ENCODE data around the gene TSPAN15. TPM values are rescaled to one million over a fixed set of nuclear protein-coding genes. Genes with fewer than 3 reads are reported as not detected.

TSPAN15 gene
- total and polyA plus RNA-seq, 2 experiments from 2014 or later, result 0.34 TPM; not detected in 1

- Histone ChIP-seq H3K27ac (no peak overlapping the region), H3K4me3 (no peak overlapping the region), H2AFZ (no peak overlapping the region), H4K20me1 (ENCODE audit: insufficient read depth) (no peaks in the 10 kb centered on the region), H3K4me2 (ENCODE audit: unreplicated experiment) (no peak overlapping the region), H3K27me3 (replicated peaks; ENCODE audit: insufficient read depth) (peaks cover 5% of the 10 kb centered on the region; the same call in 1 of the 2 replicates), H3K9ac (no peak overlapping the region), H3K4me1 (ENCODE audit: insufficient read depth) (no peaks in the 10 kb centered on the region), H3K36me3 (ENCODE audit: low read depth) (no peaks in the 10 kb centered on the region), H3F3A (ENCODE audit: insufficient read depth) (peaks cover 8% of the 10 kb centered on the region; the same call in 1 of the 2 replicates), H3K79me2 (ENCODE audit: insufficient read depth) (no peaks in the 10 kb centered on the region), H3K9me2 (ENCODE audit: insufficient read depth) (no peaks in the 10 kb centered on the region), H3K9me3 (ENCODE audit: low read depth) (no peaks in the 10 kb centered on the region)
- DNase-seq, result no peak
- in situ Hi-C loops (cut with MboI), result loop anchor here (5.0 to 25.0 kb wide), 2 partner anchors 88 to 427 kb away; partner anchors contain the start of gene KIFBP
- TF ChIP-seq EZH2phosphoT487 (IDR thresholded peaks at IDR 0.05; ENCODE audit: insufficient read depth, low read depth) (no peak), EZH2 (IDR thresholded peaks at IDR 0.05; ENCODE audit: insufficient read depth, poor library complexity, severe bottlenecking) (no peak)
- WGBS, 2 experiments (ENCODE audit: low coverage in 1 of 2, low lambda C conversion rate in 2 of 2, missing lambda C conversion rate in 2 of 2), result 77 to 82% methylated on average over 20 of the region's 20 CpGs
Observed at GRCh38 chr10:69414036-69415018, 36.9 kb upstream of the TSPAN15 start.

GRCh38 chr10:69415049-69415448 is 36.2 kb upstream of the TSPAN15 start:
- H3K79me2 ChIP-seq (ENCODE audit: insufficient read depth), result no peaks in the 10 kb centered on the region
- H3K9me3 ChIP-seq (ENCODE audit: low read depth), result no peaks in the 10 kb centered on the region
- H3K4me2 ChIP-seq (ENCODE audit: unreplicated experiment), result no peak overlapping the region
- no peak overlapping the region for H3K9ac ChIP-seq
- in situ Hi-C loops (cut with MboI), result loop anchor here (5.0 to 25.0 kb wide), 2 partner anchors 87 to 428 kb away; partner anchors contain the start of gene KIFBP
- TF ChIP-seq EZH2phosphoT487 (IDR thresholded peaks at IDR 0.05; ENCODE audit: insufficient read depth, low read depth), result no peak
- no peak for TF ChIP-seq EZH2 (IDR thresholded peaks at IDR 0.05; ENCODE audit: insufficient read depth, poor library complexity, severe bottlenecking)
- H3K4me1 ChIP-seq (ENCODE audit: insufficient read depth), result no peaks in the 10 kb centered on the region
- WGBS, 2 experiments (ENCODE audit: low coverage in 1 of 2, low lambda C conversion rate in 2 of 2, missing lambda C conversion rate in 2 of 2), result 60 to 65% methylated on average over 12 to 13 of the region's 13 CpGs
- H3F3A ChIP-seq (ENCODE audit: insufficient read depth), result 0 out of 2 replicates have a peak, but pooled peaks cover 6% of the 10 kb centered on the region
- no peaks in the 10 kb centered on the region for H3K36me3 ChIP-seq (ENCODE audit: low read depth)
- H2AFZ ChIP-seq, result no peak overlapping the region
- no peak for DNase-seq
- H4K20me1 ChIP-seq (ENCODE audit: insufficient read depth), result no peaks in the 10 kb centered on the region
- peaks cover 5% of the 10 kb centered on the region; the same call in 1 of the 2 replicates for H3K27me3 ChIP-seq (replicated peaks; ENCODE audit: insufficient read depth)
- no peaks in the 10 kb centered on the region for H3K9me2 ChIP-seq (ENCODE audit: insufficient read depth)
- no peak overlapping the region for H3K27ac ChIP-seq
- no peak overlapping the region for H3K4me3 ChIP-seq

GRCh38 chr10:69415951-69416350 is 35.3 kb upstream of the TSPAN15 start:
- H3K4me3 ChIP-seq, result no peak overlapping the region
- WGBS, 2 experiments (ENCODE audit: low coverage in 1 of 2, low lambda C conversion rate in 2 of 2, missing lambda C conversion rate in 2 of 2), result 69 to 75% methylated on average over 10 of the region's 10 CpGs
- in situ Hi-C loops (cut with MboI), result loop anchor here (5.0 to 25.0 kb wide), 2 partner anchors 86 to 429 kb away; partner anchors contain the start of gene KIFBP

GRCh38 chr10:69416695-69417094 is 34.6 kb upstream of the TSPAN15 start, which contains the start of gene TACR2:
Gene TACR2 (minus strand): TSS chr10:69416918. CDS start chr10:69416323, 595 bp downstream.
- H4K20me1 ChIP-seq (ENCODE audit: insufficient read depth), result no peaks in the 10 kb centered on the region
- no peak within 1 kb of the TSS for H3K4me2 ChIP-seq (ENCODE audit: unreplicated experiment)
- no peaks in the 10 kb centered on the region for H3K79me2 ChIP-seq (ENCODE audit: insufficient read depth)
- no peaks in the 10 kb centered on the region for H3K36me3 ChIP-seq (ENCODE audit: low read depth)
- no peaks in the 10 kb centered on the region for H3F3A ChIP-seq (ENCODE audit: insufficient read depth)
- H2AFZ ChIP-seq, result no peak within 1 kb of the TSS
- H3K27me3 ChIP-seq (replicated peaks; ENCODE audit: insufficient read depth), result peaks cover 5% of the 10 kb centered on the region; the same call in 1 of the 2 replicates
- no peak within 1 kb of the TSS for H3K4me3 ChIP-seq
- no peak within 1 kb of the TSS for H3K9ac ChIP-seq
- WGBS, 2 experiments (ENCODE audit: low coverage in 1 of 2, low lambda C conversion rate in 2 of 2, missing lambda C conversion rate in 2 of 2), result 54 to 57% methylated on average over 10 of the region's 10 CpGs
- no peak within 1 kb of the TSS for H3K27ac ChIP-seq
- in situ Hi-C loops (cut with MboI), result loop anchor here (5.0 to 25.0 kb wide), 2 partner anchors 86 to 429 kb away; partner anchors contain the start of gene KIFBP
- TF ChIP-seq EZH2 (IDR thresholded peaks at IDR 0.05; ENCODE audit: insufficient read depth, poor library complexity, severe bottlenecking), result no peak
- TF ChIP-seq EZH2phosphoT487 (IDR thresholded peaks at IDR 0.05; ENCODE audit: insufficient read depth, low read depth), result no peak
- DNase-seq, result no peak
- no peaks in the 10 kb centered on the region for H3K9me3 ChIP-seq (ENCODE audit: low read depth)
- H3K9me2 ChIP-seq (ENCODE audit: insufficient read depth), result no peaks in the 10 kb centered on the region
- no peaks in the 10 kb centered on the region for H3K4me1 ChIP-seq (ENCODE audit: insufficient read depth)

More at GRCh38 chr10:69415951-69416350, 35.3 kb upstream of the TSPAN15 start:
- Histone ChIP-seq H3K9me2 (ENCODE audit: insufficient read depth) (no peaks in the 10 kb centered on the region), H3K4me1 (ENCODE audit: insufficient read depth) (no peaks in the 10 kb centered on the region), H3K27me3 (replicated peaks; ENCODE audit: insufficient read depth) (peaks cover 5% of the 10 kb centered on the region; the same call in 1 of the 2 replicates), H3K9ac (no peak overlapping the region), H4K20me1 (ENCODE audit: insufficient read depth) (no peaks in the 10 kb centered on the region), H3K4me2 (ENCODE audit: unreplicated experiment) (no peak overlapping the region), H3K9me3 (ENCODE audit: low read depth) (no peaks in the 10 kb centered on the region), H3K27ac (no peak overlapping the region), H3K79me2 (ENCODE audit: insufficient read depth) (no peaks in the 10 kb centered on the region), H3K36me3 (ENCODE audit: low read depth) (no peaks in the 10 kb centered on the region), H3F3A (ENCODE audit: insufficient read depth) (0 out of 2 replicates have a peak, but pooled peaks cover 1% of the 10 kb centered on the region), H2AFZ (no peak overlapping the region)
- TF ChIP-seq EZH2phosphoT487 (IDR thresholded peaks at IDR 0.05; ENCODE audit: insufficient read depth, low read depth) (no peak), EZH2 (IDR thresholded peaks at IDR 0.05; ENCODE audit: insufficient read depth, poor library complexity, severe bottlenecking) (no peak)
- DNase-seq, result no peak

Data from GM23248 (cell line).